GM12864 (cell line): ENCODE measurements around the gene TRPT1.

ENCODE experiments used
- DNase-seq: peaks from one replicate; pipeline ENCODE4 v3.0.0-alpha.2; 2011; ENCODE audit warnings: low read depth
- H3K4me3 ChIP-seq: 2 replicates; pipeline ENCODE4 v1.5.1; 2011; ENCODE audit warnings: mild to moderate bottlenecking, low read depth, low read length, control low read depth
- CTCF ChIP-seq: IDR thresholded peaks from 2 replicates; pipeline ENCODE4 v1.5.1; 2011; ENCODE audit warnings: low read depth, mild to moderate bottlenecking, moderate library complexity, low read length, control low read depth, inconsistent platforms; ENCODE audit errors: missing control alignments

TRPT1 gene

GRCh38 chr11:64256300-64256699 is 30.3 kb upstream of the TRPT1 start:
- H3K4me3 ChIP-seq = no peak overlapping the region
- no peak for TF ChIP-seq CTCF
- no peak for DNase-seq

GRCh38 chr11:64255135-64256128 is 29.4 kb upstream of the TRPT1 start:
- DNase-seq = no peak
- no peak for TF ChIP-seq CTCF
- H3K4me3 ChIP-seq = no peak overlapping the region

- TF ChIP-seq CTCF = no peak
- no peak for DNase-seq
These were observed 28.3 kb upstream of the TRPT1 start for GRCh38 chr11:64254326-64254725.

GRCh38 chr11:64253481-64253880 is 27.5 kb upstream of the TRPT1 start:
- DNase-seq = no peak
- no peak for TF ChIP-seq CTCF

More at GRCh38 chr11:64254326-64254725, 28.3 kb upstream of the TRPT1 start:
- H3K4me3 ChIP-seq = no peak overlapping the region

GRCh38 chr11:64253043-64253442 is 27.1 kb upstream of the TRPT1 start:
- TF ChIP-seq CTCF = no peak
- no peak overlapping the region for H3K4me3 ChIP-seq
- DNase-seq = no peak

More at GRCh38 chr11:64253481-64253880, 27.5 kb upstream of the TRPT1 start:
- no peak overlapping the region for H3K4me3 ChIP-seq

- peak overlapping the region; percentile 73 for H3K4me3 ChIP-seq
- no peak for DNase-seq
- peak; percentile 50 for TF ChIP-seq CTCF
These were observed 26.3 kb upstream of the TRPT1 start for GRCh38 chr11:64252003-64252872.
